OCI-LY7 (cell line): ENCODE measurements around the gene FAM222A. TPM values are rescaled to one million over a fixed set of nuclear protein-coding genes. Genes with fewer than 3 reads are reported as not detected.

Experiments used
- BruUV-seq: library from RNA; stranded (reverse); fragments of 400-500 nt; replicated peaks from 2 replicates; lab custom pipeline; 2021; lab: Mats Ljungman, UMichigan
- CTCF ChIA-PET: fragments of 300-600 bp; sonication (Branson Sonifier 250); formaldehyde crosslinking; loops from one replicate; lab custom pipeline; 2022; ENCODE audit warnings: antibody characterized with exemption; ENCODE audit not compliant: unreplicated experiment; lab: Charles Lee
- POLR2A ChIA-PET: fragments of 300-600 bp; sonication (Branson Sonifier 250); formaldehyde crosslinking; loops from one replicate; lab custom pipeline; 2022; ENCODE audit warnings: antibody characterized with exemption; lab: Charles Lee
- DNase-seq: peaks from one replicate; pipeline ENCODE4 v3.0.0-alpha.2; 2015; ENCODE audit warnings: low spot score
- H2AFZ ChIP-seq: fragments of 200-600 bp; sonication (generic), shearing (Covaris generic); 2 replicates; pipeline ENCODE4 v1.6.1; 2014; ENCODE audit warnings: mild to moderate bottlenecking, antibody characterized with exemption, low read length, moderate library complexity
- H3K27ac ChIP-seq: fragments of 200-600 bp; sonication (generic); 2 replicates; pipeline ENCODE4 v1.5.1; 2014; ENCODE audit warnings: mixed run types, low read depth, mild to moderate bottlenecking, moderate library complexity, low read length, inconsistent platforms; ENCODE audit not compliant: poor library complexity, severe bottlenecking
- H3K36me3 ChIP-seq: fragments of 200-600 bp; sonication (generic); 2 replicates; pipeline ENCODE4 v1.6.1; 2014; ENCODE audit warnings: mild to moderate bottlenecking, antibody characterized with exemption, low read length, moderate library complexity, mixed read lengths; ENCODE audit not compliant: insufficient read depth
- H3K4me1 ChIP-seq: fragments of 200-600 bp; sonication (generic); 2 replicates; pipeline ENCODE4 v1.5.1; 2014; ENCODE audit warnings: mild to moderate bottlenecking, low read length; ENCODE audit not compliant: insufficient read depth, poor library complexity, severe bottlenecking
- H3K4me2 ChIP-seq: fragments of 200-600 bp; sonication (generic); 2 replicates; pipeline ENCODE4 v1.6.1; 2014; ENCODE audit warnings: mild to moderate bottlenecking, low read length
- H3K4me3 ChIP-seq: fragments of 200-600 bp; sonication (generic); 2 replicates; pipeline ENCODE4 v1.5.1; 2014; ENCODE audit warnings: mild to moderate bottlenecking, low read depth, low read length; ENCODE audit not compliant: poor library complexity, severe bottlenecking
- H3K79me2 ChIP-seq: fragments of 200-600 bp; sonication (generic); 2 replicates; pipeline ENCODE4 v1.6.1; 2016; ENCODE audit warnings: low read depth, mild to moderate bottlenecking, low read length, moderate library complexity, mixed read lengths; ENCODE audit not compliant: insufficient read depth
- H3K9me2 ChIP-seq: fragments of 200-600 bp; sonication (generic); 2 replicates; pipeline ENCODE4 v1.6.1; 2016; ENCODE audit warnings: mild to moderate bottlenecking, low read length, mixed read lengths; ENCODE audit not compliant: insufficient read depth
- H3K9me3 ChIP-seq: fragments of 200-600 bp; sonication (generic); 2 replicates; pipeline ENCODE4 v1.6.1; 2014; ENCODE audit warnings: mild to moderate bottlenecking, mixed run types, low read length, mixed read lengths
- H4K20me1 ChIP-seq: fragments of 200-600 bp; sonication (generic); 2 replicates; pipeline ENCODE4 v1.6.1; 2014; ENCODE audit warnings: mild to moderate bottlenecking, antibody characterized with exemption, low read length, moderate library complexity, mixed read lengths; ENCODE audit not compliant: insufficient read depth
- CTCF ChIP-seq: fragments of 200-600 bp; sonication (generic); conservative IDR thresholded peaks from 2 replicates; pipeline ENCODE4 v1.5.1; 2014; ENCODE audit warnings: mild to moderate bottlenecking, antibody characterized with exemption, low read length, moderate library complexity, mixed read lengths
- EZH2phosphoT487 ChIP-seq: fragments of 200-600 bp; sonication (generic); IDR thresholded peaks from 2 replicates; pipeline ENCODE4 v1.6.1; 2018; ENCODE audit warnings: low read depth, borderline replicate concordance, mild to moderate bottlenecking, mixed run types, antibody characterized with exemption, low read length, moderate library complexity, mixed read lengths
- intact Hi-C: fragments of 100-400 bp; cut with micrococcal nuclease; formaldehyde crosslinking; loops from one replicate; pipeline ENCODE4 v1.10.0; 2022; ENCODE audit not compliant: unreplicated experiment
- total RNA-seq, 2 experiments: library from RNA; depleted of rRNA in 1 of 2; stranded (reverse); fragments of >200 nt in 1 of 2; shearing (Covaris generic) in 1 of 2; gene quantifications; 2 replicates each; pipeline ENCODE4 v1.2.3, GENCODE V29; 2014 to 2022

Gene FAM222A
- total RNA-seq, 2 experiments from 2014 or later: 0.98 to 1.8 TPM

GRCh38 chr12:109767991-109768900, 54.6 kb downstream of the FAM222A start:
- H3K4me2 ChIP-seq: no peak overlapping the region
- no peaks in the 10 kb centered on the region for H3K4me1 ChIP-seq
- TF ChIP-seq EZH2phosphoT487: no peak
- no peak for TF ChIP-seq CTCF
- no peaks in the 10 kb centered on the region for H3K36me3 ChIP-seq
- DNase-seq: no peak
- H4K20me1 ChIP-seq: no peaks in the 10 kb centered on the region
- no peak overlapping the region for H3K27ac ChIP-seq
- ChIA-PET CTCF (no interaction called here), POLR2A (interaction anchor here (0.7 kb wide), 1 partner anchor 1791 kb away, joined by 3 read pairs; no protein-coding TSS in a partner anchor)
- no TSS peak for BruUV-seq
- intact Hi-C loops: no loop called here
- no peak overlapping the region for H2AFZ ChIP-seq
- H3K9me2 ChIP-seq: no peaks in the 10 kb centered on the region
- no peak overlapping the region for H3K4me3 ChIP-seq
- H3K9me3 ChIP-seq: no peaks in the 10 kb centered on the region
- H3K79me2 ChIP-seq: no peaks in the 10 kb centered on the region

- H3K4me2 ChIP-seq: no peak overlapping the region
- no peak overlapping the region for H3K27ac ChIP-seq
- H3K4me1 ChIP-seq: no peaks in the 10 kb centered on the region
- TF ChIP-seq CTCF: no peak
- TF ChIP-seq EZH2phosphoT487: no peak
- no peak overlapping the region for H3K4me3 ChIP-seq
- intact Hi-C loops: no loop called here
- no TSS peak for BruUV-seq
- no peaks in the 10 kb centered on the region for H3K36me3 ChIP-seq
- no peak overlapping the region for H2AFZ ChIP-seq
- H3K9me3 ChIP-seq: no peaks in the 10 kb centered on the region
- H4K20me1 ChIP-seq: no peaks in the 10 kb centered on the region
- H3K79me2 ChIP-seq: no peaks in the 10 kb centered on the region
- DNase-seq: no peak
- no peaks in the 10 kb centered on the region for H3K9me2 ChIP-seq
- POLR2A ChIA-PET: interaction anchor here (0.7 kb wide), 1 partner anchor 1790 kb away, joined by 3 read pairs; no protein-coding TSS in a partner anchor
- CTCF ChIA-PET: no interaction called here
Observed at GRCh38 chr12:109768901-109769670, 55.5 kb downstream of the FAM222A start.
